ENCODE results near the gene DAAM2. TPM values are rescaled to one million over a fixed set of nuclear protein-coding genes. Genes with fewer than 3 reads are reported as not detected.

The DAAM2 gene
- total and polyA plus RNA-seq, 2 donors from 2014 or later = 6.9 to 19.8 TPM

DNA sequence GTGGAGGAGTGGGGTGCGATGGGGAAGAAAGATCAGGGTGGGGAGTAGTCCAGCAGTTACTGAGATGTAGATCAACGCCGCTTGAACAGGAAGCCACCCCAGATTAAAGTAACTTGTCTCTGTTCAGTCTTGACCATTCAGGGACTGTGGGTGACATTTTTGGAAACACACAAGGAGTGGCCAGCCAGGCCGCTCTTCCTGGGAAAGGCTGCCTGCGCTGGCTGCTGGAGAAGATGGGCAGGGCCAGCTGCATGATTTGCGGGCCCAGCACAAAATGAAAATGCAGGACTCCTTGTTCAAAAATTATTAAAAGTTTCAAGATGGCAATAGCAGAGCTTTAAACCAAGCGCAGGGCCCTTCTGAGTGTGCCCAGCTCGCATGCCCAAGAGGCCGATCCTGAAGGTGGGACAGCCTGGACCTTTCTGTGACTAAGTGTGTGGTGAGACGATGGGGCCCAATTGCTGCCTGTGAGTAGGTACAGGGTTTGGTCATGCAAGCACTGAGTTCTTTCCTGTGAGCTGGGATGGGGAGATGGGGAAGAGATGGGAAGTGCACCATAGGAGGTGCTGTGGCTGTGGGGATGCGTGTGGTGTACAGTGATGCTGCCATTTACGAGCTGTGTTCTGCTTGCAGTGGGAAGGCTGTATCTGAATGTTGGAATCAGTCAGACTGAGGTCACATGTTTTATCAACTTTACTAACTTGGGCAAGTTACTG is 51.3 kb downstream of the DAAM2 start:
- intact Hi-C loops (cut with DNase I) = no loop called here
- FAIRE-seq = no peak
- Histone ChIP-seq H3K4me3 (ENCODE audit: low read length in 3 of 3) (no peak overlapping the region), H3K36me3 (ENCODE audit: control insufficient read depth in 2 of 3, insufficient read depth in 3 of 3, low read length in 3 of 3) (no peaks in the 10 kb centered on the region), H3K9me3 (ENCODE audit: control insufficient read depth in 2 of 3, insufficient read depth in 1 of 3, low read length in 3 of 3) (no peaks in the 10 kb centered on the region), H3K27ac (ENCODE audit: low read depth in 2 of 2, low read length in 2 of 2) (no peak overlapping the region), H3K9ac (ENCODE audit: low read length in 3 of 3) (no peak overlapping the region), H3K27me3 (ENCODE audit: control insufficient read depth, insufficient read depth, low read length) (no peaks in the 10 kb centered on the region), H3K4me1 (ENCODE audit: control insufficient read depth in 2 of 3, insufficient read depth in 2 of 3, low read depth in 1 of 3, low read length in 3 of 3) (peaks cover 0 to 17% (median 0%) of the 10 kb centered on the region in 3 donors)
- TF ChIP-seq, protein P1, sequence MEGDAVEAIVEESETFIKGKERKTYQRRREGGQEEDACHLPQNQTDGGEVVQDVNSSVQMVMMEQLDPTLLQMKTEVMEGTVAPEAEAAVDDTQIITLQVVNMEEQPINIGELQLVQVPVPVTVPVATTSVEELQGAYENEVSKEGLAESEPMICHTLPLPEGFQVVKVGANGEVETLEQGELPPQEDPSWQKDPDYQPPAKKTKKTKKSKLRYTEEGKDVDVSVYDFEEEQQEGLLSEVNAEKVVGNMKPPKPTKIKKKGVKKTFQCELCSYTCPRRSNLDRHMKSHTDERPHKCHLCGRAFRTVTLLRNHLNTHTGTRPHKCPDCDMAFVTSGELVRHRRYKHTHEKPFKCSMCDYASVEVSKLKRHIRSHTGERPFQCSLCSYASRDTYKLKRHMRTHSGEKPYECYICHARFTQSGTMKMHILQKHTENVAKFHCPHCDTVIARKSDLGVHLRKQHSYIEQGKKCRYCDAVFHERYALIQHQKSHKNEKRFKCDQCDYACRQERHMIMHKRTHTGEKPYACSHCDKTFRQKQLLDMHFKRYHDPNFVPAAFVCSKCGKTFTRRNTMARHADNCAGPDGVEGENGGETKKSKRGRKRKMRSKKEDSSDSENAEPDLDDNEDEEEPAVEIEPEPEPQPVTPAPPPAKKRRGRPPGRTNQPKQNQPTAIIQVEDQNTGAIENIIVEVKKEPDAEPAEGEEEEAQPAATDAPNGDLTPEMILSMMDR (IDR thresholded peaks at IDR 0.05; ENCODE audit: borderline replicate concordance, extremely low read depth, insufficient read depth) = no peak
- no peak for DNase-seq

DNA sequence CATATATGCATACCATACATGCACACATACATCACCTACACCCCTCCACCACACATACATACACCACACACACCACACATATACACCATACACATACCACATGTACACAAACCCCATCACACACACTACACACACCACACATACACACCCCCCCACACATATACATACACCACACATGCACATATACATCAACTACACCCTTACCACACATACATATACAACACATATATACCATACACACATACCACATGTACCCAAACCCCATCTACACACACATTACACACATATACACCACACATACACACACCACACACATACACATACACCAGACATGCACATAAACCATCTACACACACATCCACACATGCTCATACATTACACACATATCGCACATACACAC is 52.7 kb downstream of the DAAM2 start:
- Histone ChIP-seq H3K9me3 (ENCODE audit: control insufficient read depth in 2 of 3, insufficient read depth in 1 of 3, low read length in 3 of 3) (no peaks in the 10 kb centered on the region), H3K9ac (ENCODE audit: low read length in 3 of 3) (no peak overlapping the region), H3K4me3 (ENCODE audit: low read length in 3 of 3) (no peak overlapping the region), H3K36me3 (ENCODE audit: control insufficient read depth in 2 of 3, insufficient read depth in 3 of 3, low read length in 3 of 3) (no peaks in the 10 kb centered on the region), H3K27ac (ENCODE audit: low read depth in 2 of 2, low read length in 2 of 2) (no peak overlapping the region), H3K27me3 (ENCODE audit: control insufficient read depth, insufficient read depth, low read length) (no peaks in the 10 kb centered on the region), H3K4me1 (ENCODE audit: control insufficient read depth in 2 of 3, insufficient read depth in 2 of 3, low read depth in 1 of 3, low read length in 3 of 3) (peaks cover 0 to 17% (median 0%) of the 10 kb centered on the region in 3 donors)
- TF ChIP-seq, protein P1 (IDR thresholded peaks at IDR 0.05; ENCODE audit: borderline replicate concordance, extremely low read depth, insufficient read depth) = no peak
- no peak for DNase-seq
- intact Hi-C loops (cut with DNase I) = no loop called here
- FAIRE-seq = no peak

DNA sequence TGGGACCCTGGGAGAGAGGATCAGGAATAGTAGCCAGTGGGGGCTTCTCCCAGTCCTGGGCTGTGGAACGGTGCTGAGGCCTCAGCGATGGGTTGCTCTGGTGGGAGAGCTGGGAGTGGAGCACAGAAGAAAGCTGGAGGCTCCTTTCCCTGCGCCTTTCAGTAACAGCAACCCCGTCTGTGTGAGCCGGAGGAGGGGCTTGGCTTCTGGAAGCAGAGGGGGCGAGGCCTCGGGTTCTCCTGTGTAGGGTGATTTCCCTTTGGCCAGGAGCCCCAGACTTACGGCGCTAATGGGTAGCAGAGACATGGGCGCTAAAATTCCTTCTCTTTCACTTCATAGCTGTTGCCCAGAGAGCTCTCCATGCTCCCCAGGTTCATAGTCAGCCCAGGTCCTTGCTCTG is 55.0 kb downstream of the DAAM2 start:
- no peak for FAIRE-seq
- H3K4me3 ChIP-seq (ENCODE audit: low read length in 3 of 3) = no peak overlapping the region

More for the DNA sequence above, 55.0 kb downstream of the DAAM2 start:
- intact Hi-C loops (cut with DNase I) = no loop called here
- Histone ChIP-seq H3K4me1 (ENCODE audit: control insufficient read depth in 2 of 3, insufficient read depth in 2 of 3, low read depth in 1 of 3, low read length in 3 of 3) (peaks cover 0 to 19% (median 0%) of the 10 kb centered on the region in 3 donors), H3K27ac (ENCODE audit: low read depth in 2 of 2, low read length in 2 of 2) (no peak overlapping the region), H3K27me3 (ENCODE audit: control insufficient read depth, insufficient read depth, low read length) (no peaks in the 10 kb centered on the region), H3K9me3 (ENCODE audit: control insufficient read depth in 2 of 3, insufficient read depth in 1 of 3, low read length in 3 of 3) (no peaks in the 10 kb centered on the region), H3K9ac (ENCODE audit: low read length in 3 of 3) (no peak overlapping the region), H3K36me3 (ENCODE audit: control insufficient read depth in 2 of 3, insufficient read depth in 3 of 3, low read length in 3 of 3) (no peaks in the 10 kb centered on the region)
- TF ChIP-seq, protein P1 (IDR thresholded peaks at IDR 0.05; ENCODE audit: borderline replicate concordance, extremely low read depth, insufficient read depth) = no peak
- peak in 2 of 5 donors; percentile 29 to 69 for DNase-seq

Data from kidney (tissue), 14 donors.